Measurements from ENCODE around the gene MAIP1. TPM values are rescaled to one million over a fixed set of nuclear protein-coding genes. Genes with fewer than 3 reads are reported as not detected.

The MAIP1 gene
- total RNA-seq, 1 experiment from 2014 or later, result 31.0 TPM

DNA sequence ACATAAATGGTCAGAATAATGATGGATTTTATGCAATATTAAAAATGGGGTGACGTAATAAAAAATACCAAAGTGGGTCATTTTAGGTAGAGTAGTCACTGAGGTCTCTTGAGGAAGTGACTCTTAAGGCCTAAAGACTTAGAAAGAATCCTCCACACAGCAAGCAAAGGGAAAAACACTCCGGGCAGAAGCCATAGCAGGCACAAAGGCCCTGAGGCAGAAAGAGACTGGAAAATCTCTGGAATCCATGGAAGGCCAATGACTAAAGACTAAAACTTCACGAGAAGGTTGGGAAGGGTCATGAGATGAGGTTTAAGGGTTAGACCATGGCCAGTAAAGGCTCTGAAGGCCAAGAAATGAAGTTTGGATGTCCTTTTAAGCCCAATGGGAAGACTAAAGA, 36.9 kb downstream of the MAIP1 start:
- Histone ChIP-seq H3K4me1 (ENCODE audit: insufficient read depth, low read length, poor library complexity, severe bottlenecking) (no peaks in the 10 kb centered on the region), H3K4me3 (ENCODE audit: low read depth, low read length, poor library complexity, severe bottlenecking) (no peak overlapping the region), H3K36me3 (ENCODE audit: insufficient read depth, low read length, poor library complexity, severe bottlenecking) (no peaks in the 10 kb centered on the region), H3K27ac (ENCODE audit: low read depth, low read length, poor library complexity, severe bottlenecking) (no peak overlapping the region), H3K27me3 (replicated peaks; ENCODE audit: insufficient read depth, low read depth, low read length, poor library complexity) (no peaks in the 10 kb centered on the region), H3K9me3 (ENCODE audit: low read depth, low read length, poor library complexity, severe bottlenecking) (no peaks in the 10 kb centered on the region)
- TF ChIP-seq, protein P1, sequence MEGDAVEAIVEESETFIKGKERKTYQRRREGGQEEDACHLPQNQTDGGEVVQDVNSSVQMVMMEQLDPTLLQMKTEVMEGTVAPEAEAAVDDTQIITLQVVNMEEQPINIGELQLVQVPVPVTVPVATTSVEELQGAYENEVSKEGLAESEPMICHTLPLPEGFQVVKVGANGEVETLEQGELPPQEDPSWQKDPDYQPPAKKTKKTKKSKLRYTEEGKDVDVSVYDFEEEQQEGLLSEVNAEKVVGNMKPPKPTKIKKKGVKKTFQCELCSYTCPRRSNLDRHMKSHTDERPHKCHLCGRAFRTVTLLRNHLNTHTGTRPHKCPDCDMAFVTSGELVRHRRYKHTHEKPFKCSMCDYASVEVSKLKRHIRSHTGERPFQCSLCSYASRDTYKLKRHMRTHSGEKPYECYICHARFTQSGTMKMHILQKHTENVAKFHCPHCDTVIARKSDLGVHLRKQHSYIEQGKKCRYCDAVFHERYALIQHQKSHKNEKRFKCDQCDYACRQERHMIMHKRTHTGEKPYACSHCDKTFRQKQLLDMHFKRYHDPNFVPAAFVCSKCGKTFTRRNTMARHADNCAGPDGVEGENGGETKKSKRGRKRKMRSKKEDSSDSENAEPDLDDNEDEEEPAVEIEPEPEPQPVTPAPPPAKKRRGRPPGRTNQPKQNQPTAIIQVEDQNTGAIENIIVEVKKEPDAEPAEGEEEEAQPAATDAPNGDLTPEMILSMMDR (conservative IDR thresholded peaks at IDR 0.05; ENCODE audit: low read depth, low read length), result no peak
- TF ChIP-seq EZH2 (IDR thresholded peaks at IDR 0.05; ENCODE audit: borderline replicate concordance, low read depth, low read length, poor library complexity, severe bottlenecking), result no peak
- ChIA-PET CTCF (no interaction called here), POLR2A (ENCODE audit: low non-redundant PET) (no interaction called here)
- no TSS peak for BruUV-seq (replicated peaks)
- intact Hi-C loops (cut with micrococcal nuclease; ENCODE audit: unreplicated experiment), result no loop called here
- no peak for DNase-seq (ENCODE audit: low spot score)

DNA sequence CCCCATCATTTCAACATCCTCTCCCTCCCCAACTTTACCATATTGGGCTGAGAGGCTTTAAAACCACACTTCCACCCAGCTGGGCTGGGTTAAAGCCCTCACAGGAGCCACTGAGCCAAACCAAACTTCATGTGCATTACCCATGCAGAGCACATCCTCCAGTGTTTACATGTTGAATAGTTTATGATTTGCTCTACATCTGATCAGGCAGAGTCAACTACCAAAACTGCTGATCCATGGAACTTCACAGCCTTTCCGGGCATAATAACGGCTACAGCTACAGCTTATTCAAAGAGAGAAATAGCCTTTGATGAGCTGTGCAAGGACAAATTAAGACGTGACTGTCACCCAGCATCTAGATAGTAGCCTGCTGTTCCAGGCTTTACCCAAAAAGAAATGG, 39.0 kb downstream of the MAIP1 start:
- no peaks in the 10 kb centered on the region for H3K27me3 ChIP-seq (replicated peaks; ENCODE audit: insufficient read depth, low read depth, low read length, poor library complexity)
- intact Hi-C loops (cut with micrococcal nuclease; ENCODE audit: unreplicated experiment), result no loop called here
- TF ChIP-seq, protein P1 (conservative IDR thresholded peaks at IDR 0.05; ENCODE audit: low read depth, low read length), result no peak
- no peak for TF ChIP-seq EZH2 (IDR thresholded peaks at IDR 0.05; ENCODE audit: borderline replicate concordance, low read depth, low read length, poor library complexity, severe bottlenecking)
- DNase-seq (ENCODE audit: low spot score), result no peak
- no peaks in the 10 kb centered on the region for H3K9me3 ChIP-seq (ENCODE audit: low read depth, low read length, poor library complexity, severe bottlenecking)
- POLR2A ChIA-PET (ENCODE audit: low non-redundant PET), result no interaction called here
- H3K4me1 ChIP-seq (ENCODE audit: insufficient read depth, low read length, poor library complexity, severe bottlenecking), result no peaks in the 10 kb centered on the region
- no peaks in the 10 kb centered on the region for H3K36me3 ChIP-seq (ENCODE audit: insufficient read depth, low read length, poor library complexity, severe bottlenecking)
- no peak overlapping the region for H3K27ac ChIP-seq (ENCODE audit: low read depth, low read length, poor library complexity, severe bottlenecking)
- CTCF ChIA-PET, result no interaction called here
- BruUV-seq (replicated peaks), result no TSS peak
- no peak overlapping the region for H3K4me3 ChIP-seq (ENCODE audit: low read depth, low read length, poor library complexity, severe bottlenecking)

DNA sequence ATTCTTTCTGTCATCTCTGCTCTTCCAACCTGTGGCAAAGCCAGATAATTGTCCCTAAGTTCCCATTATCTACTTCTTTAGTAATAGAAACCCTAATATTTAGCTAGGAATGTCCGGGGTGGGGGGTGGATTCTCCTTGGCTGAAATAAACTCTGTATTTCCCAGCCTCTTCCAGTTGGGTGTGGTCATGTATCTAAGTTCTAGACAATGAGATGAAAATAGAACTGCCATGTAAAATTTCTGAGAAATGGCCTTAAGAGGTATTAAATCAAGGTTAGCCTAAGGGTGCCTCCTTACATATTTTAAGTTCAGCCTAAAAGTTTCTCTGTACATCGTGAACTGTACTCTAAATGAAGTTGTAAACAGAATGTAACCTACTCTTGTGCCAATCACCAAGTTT, 39.5 kb downstream of the MAIP1 start:
- Histone ChIP-seq H3K4me1 (ENCODE audit: insufficient read depth, low read length, poor library complexity, severe bottlenecking) (no peaks in the 10 kb centered on the region), H3K9me3 (ENCODE audit: low read depth, low read length, poor library complexity, severe bottlenecking) (no peaks in the 10 kb centered on the region), H3K4me3 (ENCODE audit: low read depth, low read length, poor library complexity, severe bottlenecking) (no peak overlapping the region), H3K27me3 (replicated peaks; ENCODE audit: insufficient read depth, low read depth, low read length, poor library complexity) (no peaks in the 10 kb centered on the region), H3K36me3 (ENCODE audit: insufficient read depth, low read length, poor library complexity, severe bottlenecking) (no peaks in the 10 kb centered on the region), H3K27ac (ENCODE audit: low read depth, low read length, poor library complexity, severe bottlenecking) (no peak overlapping the region)
- CTCF ChIA-PET, result no interaction called here
- no peak for DNase-seq (ENCODE audit: low spot score)
- TF ChIP-seq, protein P1 (conservative IDR thresholded peaks at IDR 0.05; ENCODE audit: low read depth, low read length), result no peak
- TF ChIP-seq EZH2 (IDR thresholded peaks at IDR 0.05; ENCODE audit: borderline replicate concordance, low read depth, low read length, poor library complexity, severe bottlenecking), result no peak
- BruUV-seq (replicated peaks), result no TSS peak
- intact Hi-C loops (cut with micrococcal nuclease; ENCODE audit: unreplicated experiment), result no loop called here
- POLR2A ChIA-PET (ENCODE audit: low non-redundant PET), result no interaction called here
